NT2/D1 (cell line): ENCODE data around the gene FAM120A.

Source experiments
- SUZ12 ChIP-seq: IDR thresholded peaks from 2 replicates; pipeline ENCODE4 v1.6.1; 2011; ENCODE audit not compliant: insufficient read length, insufficient read depth; ENCODE audit errors: extremely low read depth
- YY1 ChIP-seq: IDR thresholded peaks from 2 replicates; pipeline ENCODE4 v1.6.1; 2011; ENCODE audit not compliant: insufficient read length, insufficient read depth
- ZNF274 ChIP-seq: IDR thresholded peaks from 2 replicates; pipeline ENCODE4 v1.6.1; 2011; ENCODE audit warnings: mild to moderate bottlenecking, low read depth, low read length

- TF ChIP-seq YY1 = no peak
- no peak for TF ChIP-seq ZNF274
- TF ChIP-seq SUZ12 = no peak
Observed at GRCh38 chr9:93464395-93464794, 12.9 kb downstream of the FAM120A start.
